ENCODE data around the gene MTHFSD. TPM values are rescaled to one million over a fixed set of nuclear protein-coding genes. Genes with fewer than 3 reads are reported as not detected.

MTHFSD gene
- total and polyA plus RNA-seq, 12 donors = 7.6 to 22.2 (median 17.6) TPM

- TF ChIP-seq, protein P1, sequence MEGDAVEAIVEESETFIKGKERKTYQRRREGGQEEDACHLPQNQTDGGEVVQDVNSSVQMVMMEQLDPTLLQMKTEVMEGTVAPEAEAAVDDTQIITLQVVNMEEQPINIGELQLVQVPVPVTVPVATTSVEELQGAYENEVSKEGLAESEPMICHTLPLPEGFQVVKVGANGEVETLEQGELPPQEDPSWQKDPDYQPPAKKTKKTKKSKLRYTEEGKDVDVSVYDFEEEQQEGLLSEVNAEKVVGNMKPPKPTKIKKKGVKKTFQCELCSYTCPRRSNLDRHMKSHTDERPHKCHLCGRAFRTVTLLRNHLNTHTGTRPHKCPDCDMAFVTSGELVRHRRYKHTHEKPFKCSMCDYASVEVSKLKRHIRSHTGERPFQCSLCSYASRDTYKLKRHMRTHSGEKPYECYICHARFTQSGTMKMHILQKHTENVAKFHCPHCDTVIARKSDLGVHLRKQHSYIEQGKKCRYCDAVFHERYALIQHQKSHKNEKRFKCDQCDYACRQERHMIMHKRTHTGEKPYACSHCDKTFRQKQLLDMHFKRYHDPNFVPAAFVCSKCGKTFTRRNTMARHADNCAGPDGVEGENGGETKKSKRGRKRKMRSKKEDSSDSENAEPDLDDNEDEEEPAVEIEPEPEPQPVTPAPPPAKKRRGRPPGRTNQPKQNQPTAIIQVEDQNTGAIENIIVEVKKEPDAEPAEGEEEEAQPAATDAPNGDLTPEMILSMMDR (IDR thresholded peaks at IDR 0.05) = no peak
- peak overlapping the region in 1 of 5 donors; percentile 22 for H3K27ac ChIP-seq
- H3K4me1 ChIP-seq (replicated peaks in 1 of 2) = peaks cover 0 to 4% of the 10 kb centered on the region in 2 donors
- peaks cover 42% of the 10 kb centered on the region for H3K27me3 ChIP-seq
- intact Hi-C loops (cut with DNase I) = no loop called here
- H3K36me3 ChIP-seq (replicated peaks in 1 of 2) = no peaks in the 10 kb centered on the region
- DNase-seq = peak in 1 of 7 donors; percentile 44
- H3K9me3 ChIP-seq (replicated peaks in 1 of 3) = no peaks in the 10 kb centered on the region
- WGBS, 4 donors = 52 to 67% (median 59%) methylated on average over 4 of the region's 4 CpGs
- no peak overlapping the region for H3K4me3 ChIP-seq
Measured at GRCh38 chr16:86581458-86581857, 26.4 kb upstream of the MTHFSD start.

- Histone ChIP-seq H3K9me3 (replicated peaks in 1 of 3) (no peaks in the 10 kb centered on the region), H3K27ac (peak overlapping the region in 2 of 5 donors; percentile 0 to 22), H3K27me3 (peaks cover 46% of the 10 kb centered on the region), H3K4me3 (no peak overlapping the region), H3K36me3 (replicated peaks in 1 of 2) (no peaks in the 10 kb centered on the region), H3K4me1 (replicated peaks in 1 of 2) (peaks cover 0 to 4% of the 10 kb centered on the region in 2 donors)
- TF ChIP-seq, protein P1 (IDR thresholded peaks at IDR 0.05) = no peak
- TF ChIP-seq POLR2A (IDR thresholded peaks at IDR 0.05) = no peak
- no peak for DNase-seq
- 51 to 66% (median 60%) methylated on average over 9 of the region's 9 CpGs for WGBS, 4 donors
- intact Hi-C loops (cut with DNase I) = no loop called here
Measured at GRCh38 chr16:86580791-86581170, 25.7 kb upstream of the MTHFSD start.

GRCh38 chr16:86580063-86580790, 25.2 kb upstream of the MTHFSD start:
- TF ChIP-seq, protein P1 (IDR thresholded peaks at IDR 0.05) = no peak
- no peak for TF ChIP-seq POLR2A (IDR thresholded peaks at IDR 0.05)
- H3K36me3 ChIP-seq (replicated peaks in 1 of 2) = no peaks in the 10 kb centered on the region
- intact Hi-C loops (cut with DNase I) = no loop called here
- peak overlapping the region in 1 of 4 donors; percentile 32 for H3K4me3 ChIP-seq
- no peaks in the 10 kb centered on the region for H3K9me3 ChIP-seq (replicated peaks in 1 of 3)
- WGBS, 4 donors = 46 to 54% (median 47%) methylated on average over 9 to 19 of the region's 19 CpGs
- H3K27me3 ChIP-seq = peaks cover 49% of the 10 kb centered on the region
- H3K4me1 ChIP-seq (replicated peaks in 1 of 2) = no peaks in the 10 kb centered on the region
- peak in 1 of 7 donors; percentile 24 for DNase-seq
- peak overlapping the region in 2 of 5 donors; percentile 70 to 78 for H3K27ac ChIP-seq

- Histone ChIP-seq H3K9me3 (replicated peaks in 1 of 3) (no peaks in the 10 kb centered on the region), H3K4me1 (replicated peaks in 1 of 2) (no peaks in the 10 kb centered on the region), H3K27ac (peak overlapping the region in 3 of 5 donors; percentile 53 to 78 (median 70)), H3K27me3 (peaks cover 56% of the 10 kb centered on the region), H3K4me3 (peak overlapping the region in 1 of 4 donors; percentile 32), H3K36me3 (replicated peaks in 1 of 2) (no peaks in the 10 kb centered on the region)
- WGBS, 4 donors = 12 to 36% (median 20%) methylated on average over 21 to 69 of the region's 69 CpGs
- DNase-seq = peak in 1 of 7 donors; percentile 36
- TF ChIP-seq, protein P1 (IDR thresholded peaks at IDR 0.05) = no peak
- TF ChIP-seq POLR2A (IDR thresholded peaks at IDR 0.05) = no peak
- intact Hi-C loops (cut with DNase I) = no loop called here
Measured at GRCh38 chr16:86579268-86580062, 24.4 kb upstream of the MTHFSD start.
